Activated CD4-positive, alpha-beta T cell treated with anti-CD3 and anti-CD28 coated beads for 36 hours (primary cell): ENCODE results near the gene OLIG1. TPM values are rescaled to one million over a fixed set of nuclear protein-coding genes. Genes with fewer than 3 reads are reported as not detected.

Experiments used
- ATAC-seq: fragments of 200-7000 bp; cut with Tn5 transposase; one replicate; pipeline ENCODE4 v1.10.0; 2021; ENCODE audit warnings: mild to moderate bottlenecking, moderate library complexity
- CTCF ChIA-PET: fragments of 350-600 bp; sonication (Branson Sonifier 250); formaldehyde crosslinking; loops from one replicate; lab custom pipeline; 2021; ENCODE audit warnings: antibody characterized with exemption; lab: Charles Lee
- POLR2A ChIA-PET: fragments of 350-600 bp; sonication (Branson Sonifier 250); formaldehyde crosslinking; loops from one replicate; lab custom pipeline; 2021; ENCODE audit warnings: antibody characterized with exemption, inconsistent platforms; lab: Charles Lee
- DNase-seq: peaks from one replicate; pipeline ENCODE4 v3.0.0-alpha.2; 2020
- H3K27ac Mint-ChIP-seq: one replicate; pipeline ENCODE4 v1.8.0; 2021; ENCODE audit warnings: mixed read lengths
- H3K27me3 Mint-ChIP-seq: one replicate; pipeline ENCODE4 v1.8.0; 2021; ENCODE audit warnings: mixed read lengths
- H3K36me3 Mint-ChIP-seq: one replicate; pipeline ENCODE4 v1.8.0; 2021; ENCODE audit warnings: low read depth, mixed read lengths
- H3K4me1 Mint-ChIP-seq: one replicate; pipeline ENCODE4 v1.8.0; 2021; ENCODE audit warnings: mixed read lengths
- H3K4me3 Mint-ChIP-seq: one replicate; pipeline ENCODE4 v1.8.0; 2021; ENCODE audit warnings: mild to moderate bottlenecking, moderate library complexity, mixed read lengths
- H3K9me3 Mint-ChIP-seq: one replicate; pipeline ENCODE4 v1.8.0; 2021; ENCODE audit warnings: low read depth, mixed read lengths
- intact Hi-C, 2 experiments: fragments of 100-400 bp; cut with DNase I in 1 of 2; cut with micrococcal nuclease in 1 of 2; formaldehyde crosslinking; loops; one replicate each; pipeline versions ENCODE4 v1.14.2 to v1.15.1; 2022 to 2024; cut with DNase I, micrococcal nuclease
- total RNA-seq, 2 experiments: library from RNA; stranded (reverse); gene quantifications; one replicate each; pipeline ENCODE4 v1.2.3, GENCODE V29; 2021

OLIG1 gene
- total RNA-seq, 2 experiments from 2014 or later: not detected

- DNase-seq: no peak
- ChIA-PET POLR2A (no interaction called here), CTCF (interaction anchor here (0.6 kb wide), 1 partner anchor 166 kb away, joined by 3 read pairs; no protein-coding TSS in a partner anchor)
- H3K4me1 Mint-ChIP-seq: peaks cover 22% of the 10 kb centered on the region
- no peak overlapping the region for H3K4me3 Mint-ChIP-seq
- H3K36me3 Mint-ChIP-seq: no peaks in the 10 kb centered on the region
- intact Hi-C loops: no loop called here
- H3K27ac Mint-ChIP-seq: no peak overlapping the region
- H3K9me3 Mint-ChIP-seq: no peaks in the 10 kb centered on the region
- ATAC-seq: no peak
- H3K27me3 Mint-ChIP-seq: peaks cover 53% of the 10 kb centered on the region
These were observed 38.6 kb upstream of the OLIG1 start for GRCh38 chr21:33031152-33031911.

DNA sequence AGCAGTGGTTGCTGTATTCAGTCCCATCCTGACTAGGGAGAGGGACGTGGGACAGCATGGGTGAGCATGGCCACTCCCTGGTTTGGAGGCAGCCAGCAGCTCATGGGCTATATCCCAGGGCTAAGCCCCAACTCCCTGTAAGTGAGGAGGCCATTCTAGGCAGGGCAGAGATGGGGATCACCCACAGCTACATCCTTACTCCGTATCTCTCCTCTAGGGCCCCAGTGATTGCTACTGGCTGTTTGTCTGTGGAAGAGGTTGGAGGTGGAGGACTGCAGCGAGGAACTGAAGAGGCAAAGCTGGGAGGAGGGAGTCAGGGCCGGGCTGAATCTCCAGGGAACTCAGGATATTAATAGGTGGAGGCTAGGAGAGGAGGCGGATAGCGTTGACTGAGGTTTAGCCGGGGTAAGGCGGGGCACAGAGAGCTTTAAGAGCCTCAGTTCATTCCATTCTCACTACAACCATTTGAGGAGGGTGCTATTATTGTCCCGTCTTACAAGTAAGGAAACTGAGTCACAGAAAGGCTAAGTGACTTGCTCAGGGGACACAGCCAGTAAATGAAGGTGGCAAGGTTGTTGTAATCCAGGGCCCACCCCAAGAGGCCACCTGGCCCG, 37.4 kb upstream of the OLIG1 start:
- no peak overlapping the region for H3K27ac Mint-ChIP-seq
- POLR2A ChIA-PET: no interaction called here
- H3K36me3 Mint-ChIP-seq: no peaks in the 10 kb centered on the region
- H3K27me3 Mint-ChIP-seq: peaks cover 48% of the 10 kb centered on the region
- H3K9me3 Mint-ChIP-seq: no peaks in the 10 kb centered on the region
- DNase-seq (no peak), ATAC-seq (no peak)
- peaks cover 21% of the 10 kb centered on the region for H3K4me1 Mint-ChIP-seq
- no peak overlapping the region for H3K4me3 Mint-ChIP-seq
- intact Hi-C loops: no loop called here
- CTCF ChIA-PET: no interaction called here

DNA sequence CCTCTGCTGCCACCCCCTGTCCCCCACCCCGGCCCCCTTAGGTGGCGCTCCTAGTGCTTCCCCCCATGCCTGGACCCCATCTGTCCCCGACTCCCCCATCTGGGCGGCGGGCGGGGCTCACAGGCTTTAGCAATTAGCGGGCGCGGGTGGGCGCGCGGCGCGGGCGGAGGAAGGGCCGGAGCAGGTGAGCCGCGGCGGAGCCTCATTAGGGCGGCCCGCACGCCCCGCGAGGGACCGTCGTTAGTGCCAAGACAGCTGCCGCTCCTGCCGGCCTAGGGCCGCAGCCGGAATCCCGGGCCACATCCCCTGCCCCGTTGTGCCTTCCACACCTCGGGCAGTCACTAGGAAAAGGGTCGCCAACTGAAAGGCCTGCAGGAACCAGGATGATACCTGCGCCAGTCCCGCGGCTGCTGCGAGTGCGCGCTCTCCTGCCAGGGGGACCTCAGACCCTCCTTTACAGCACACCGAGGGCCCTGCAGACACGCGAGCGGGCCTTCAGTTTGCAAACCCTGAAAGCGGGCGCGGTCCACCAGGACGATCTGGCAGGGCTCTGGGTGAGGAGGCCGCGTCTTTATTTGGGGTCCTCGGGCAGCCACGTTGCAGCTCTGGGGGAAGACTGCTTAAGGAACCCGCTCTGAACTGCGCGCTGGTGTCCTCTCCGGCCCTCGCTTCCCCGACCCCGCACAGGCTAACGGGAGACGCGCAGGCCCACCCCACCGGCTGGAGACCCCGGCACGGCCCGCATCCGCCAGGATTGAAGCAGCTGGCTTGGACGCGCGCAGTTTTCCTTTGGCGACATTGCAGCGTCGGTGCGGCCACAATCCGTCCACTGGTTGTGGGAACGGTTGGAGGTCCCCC, 36.6 kb upstream of the OLIG1 start:
- Mint-ChIP-seq H3K4me1 (peaks cover 19% of the 10 kb centered on the region), H3K27ac (no peak overlapping the region), H3K4me3 (no peak overlapping the region), H3K36me3 (no peaks in the 10 kb centered on the region), H3K9me3 (no peaks in the 10 kb centered on the region), H3K27me3 (peaks cover 46% of the 10 kb centered on the region)
- ChIA-PET CTCF (no interaction called here), POLR2A (no interaction called here)
- ATAC-seq: no peak
- no peak for DNase-seq
- intact Hi-C loops: no loop called here

DNA sequence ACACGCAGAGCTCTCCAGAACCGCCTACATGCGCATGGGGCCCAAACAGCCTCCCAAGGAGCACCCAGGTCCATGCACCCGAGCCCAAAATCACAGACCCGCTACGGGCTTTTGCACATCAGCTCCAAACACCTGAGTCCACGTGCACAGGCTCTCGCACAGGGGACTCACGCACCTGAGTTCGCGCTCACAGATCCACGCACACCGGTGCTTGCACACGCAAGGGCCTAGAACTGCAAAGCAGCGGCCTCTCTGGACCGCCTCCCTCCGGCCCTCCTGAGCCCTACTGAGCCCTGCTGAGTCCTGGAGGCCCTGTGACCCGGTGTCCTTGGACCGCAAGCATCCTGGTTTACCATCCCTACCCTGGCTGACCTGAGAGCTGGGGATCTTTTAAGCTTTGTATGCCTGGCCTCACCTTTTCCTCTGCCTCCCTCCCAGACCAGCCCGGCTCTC, 36.0 kb upstream of the OLIG1 start:
- Mint-ChIP-seq H3K9me3 (no peaks in the 10 kb centered on the region), H3K27me3 (peaks cover 42% of the 10 kb centered on the region), H3K27ac (no peak overlapping the region), H3K36me3 (no peaks in the 10 kb centered on the region), H3K4me3 (no peak overlapping the region), H3K4me1 (peaks cover 13% of the 10 kb centered on the region)
- ChIA-PET POLR2A (no interaction called here), CTCF (no interaction called here)
- no peak for ATAC-seq
- intact Hi-C loops: no loop called here
- DNase-seq: no peak

- no peaks in the 10 kb centered on the region for H3K9me3 Mint-ChIP-seq
- no peak overlapping the region for H3K27ac Mint-ChIP-seq
These were observed 34.8 kb upstream of the OLIG1 start for GRCh38 chr21:33035147-33035546.

GRCh38 chr21:33036430-33037162, 33.3 kb upstream of the OLIG1 start:
- ATAC-seq: peak; percentile 81
- H3K9me3 Mint-ChIP-seq: no peaks in the 10 kb centered on the region
- peaks cover 9% of the 10 kb centered on the region for H3K4me1 Mint-ChIP-seq
- peaks cover 27% of the 10 kb centered on the region for H3K27me3 Mint-ChIP-seq
- CTCF ChIA-PET: no interaction called here
- DNase-seq: peak; percentile 35
- no peaks in the 10 kb centered on the region for H3K36me3 Mint-ChIP-seq
- POLR2A ChIA-PET: no interaction called here
- H3K4me3 Mint-ChIP-seq: no peak overlapping the region
- H3K27ac Mint-ChIP-seq: no peak overlapping the region
- intact Hi-C loops: no loop called here

More at GRCh38 chr21:33035147-33035546, 34.8 kb upstream of the OLIG1 start:
- ChIA-PET CTCF (no interaction called here), POLR2A (no interaction called here)
- no peak overlapping the region for H3K4me3 Mint-ChIP-seq
- DNase-seq: no peak
- H3K36me3 Mint-ChIP-seq: no peaks in the 10 kb centered on the region
- no peak for ATAC-seq
- H3K27me3 Mint-ChIP-seq: peaks cover 31% of the 10 kb centered on the region
- peaks cover 9% of the 10 kb centered on the region for H3K4me1 Mint-ChIP-seq
- intact Hi-C loops: no loop called here

- peaks cover 21% of the 10 kb centered on the region for H3K27me3 Mint-ChIP-seq
- H3K36me3 Mint-ChIP-seq: no peaks in the 10 kb centered on the region
- ChIA-PET POLR2A (no interaction called here), CTCF (interaction anchor here (2.4 kb wide), 1 partner anchor 97 kb away, joined by 5 read pairs; no protein-coding TSS in a partner anchor)
- intact Hi-C loops: no loop called here
- H3K9me3 Mint-ChIP-seq: no peaks in the 10 kb centered on the region
- DNase-seq (no peak), ATAC-seq (no peak)
- H3K4me1 Mint-ChIP-seq: peaks cover 9% of the 10 kb centered on the region
- H3K27ac Mint-ChIP-seq: no peak overlapping the region
- no peak overlapping the region for H3K4me3 Mint-ChIP-seq
These were observed 32.4 kb upstream of the OLIG1 start for GRCh38 chr21:33037501-33037900.

DNA sequence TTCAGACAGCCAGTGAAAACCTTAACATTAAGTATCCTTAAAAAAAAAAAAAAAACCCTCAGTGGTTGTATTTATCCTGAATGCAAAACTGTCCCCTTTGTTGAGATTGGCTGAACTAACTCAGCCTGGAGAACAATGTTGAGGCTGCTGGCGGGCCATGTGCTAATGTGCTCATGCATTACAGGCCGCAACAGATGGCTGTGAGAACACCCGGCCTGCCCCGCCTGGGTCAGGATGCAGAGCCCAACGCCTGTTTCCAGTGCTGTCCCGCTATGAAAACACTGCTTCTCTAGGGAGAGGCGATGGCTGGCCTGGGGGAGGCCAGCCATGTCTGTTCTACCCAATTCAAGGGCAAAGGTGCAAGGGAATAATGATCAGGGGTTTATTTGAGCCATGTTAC, 30.4 kb upstream of the OLIG1 start:
- Mint-ChIP-seq H3K27ac (no peak overlapping the region), H3K4me1 (peaks cover 9% of the 10 kb centered on the region), H3K4me3 (no peak overlapping the region), H3K27me3 (peaks cover 20% of the 10 kb centered on the region), H3K36me3 (no peaks in the 10 kb centered on the region), H3K9me3 (no peaks in the 10 kb centered on the region)
- intact Hi-C loops: no loop called here
- ATAC-seq (no peak), DNase-seq (no peak)
- CTCF ChIA-PET: interaction anchor here (0.9 to 2.4 kb wide), 2 partner anchors 66 to 99 kb away, joined by 3 to 5 read pairs; no protein-coding TSS in a partner anchor
- POLR2A ChIA-PET: no interaction called here

DNA sequence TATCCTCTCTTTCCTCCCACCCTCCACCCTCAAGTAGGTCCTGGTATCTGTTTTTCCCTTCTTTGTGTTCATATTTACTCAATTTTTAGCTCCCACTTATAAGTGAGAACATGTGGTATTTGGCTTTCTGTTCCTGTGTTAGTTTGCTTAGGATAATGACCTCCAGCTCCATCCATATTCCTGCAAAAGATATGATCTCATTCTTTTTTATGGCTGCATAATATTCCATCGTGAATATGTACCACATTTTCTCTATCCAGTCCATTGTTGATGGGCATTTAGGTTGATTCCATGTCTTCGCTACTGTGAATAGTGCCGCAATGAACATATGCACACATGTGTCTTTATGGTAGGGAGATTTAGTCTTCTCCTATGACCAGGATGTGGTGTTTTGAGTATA, 29.7 kb upstream of the OLIG1 start:
- ChIA-PET CTCF (interaction anchor here (0.9 kb wide), 1 partner anchor 65 kb away, joined by 3 read pairs; no protein-coding TSS in a partner anchor), POLR2A (no interaction called here)
- DNase-seq: no peak
- Mint-ChIP-seq H3K9me3 (no peaks in the 10 kb centered on the region), H3K36me3 (no peaks in the 10 kb centered on the region), H3K4me3 (no peak overlapping the region), H3K27me3 (peaks cover 20% of the 10 kb centered on the region), H3K4me1 (peaks cover 9% of the 10 kb centered on the region), H3K27ac (no peak overlapping the region)
- intact Hi-C loops: no loop called here
- no peak for ATAC-seq

- no peak overlapping the region for H3K27ac Mint-ChIP-seq
- H3K27me3 Mint-ChIP-seq: peaks cover 26% of the 10 kb centered on the region
- no peaks in the 10 kb centered on the region for H3K9me3 Mint-ChIP-seq
- ATAC-seq (no peak), DNase-seq (no peak)
- H3K4me1 Mint-ChIP-seq: peaks cover 1% of the 10 kb centered on the region
- H3K4me3 Mint-ChIP-seq: no peak overlapping the region
- CTCF ChIA-PET: interaction anchor here (0.6 to 1.0 kb wide), 3 partner anchors 20 to 642 kb away, joined by 3 read pairs; no protein-coding TSS in a partner anchor
- H3K36me3 Mint-ChIP-seq: no peaks in the 10 kb centered on the region
- POLR2A ChIA-PET: no interaction called here
- intact Hi-C loops: no loop called here
These were observed 28.0 kb upstream of the OLIG1 start for GRCh38 chr21:33041981-33042380.

DNA sequence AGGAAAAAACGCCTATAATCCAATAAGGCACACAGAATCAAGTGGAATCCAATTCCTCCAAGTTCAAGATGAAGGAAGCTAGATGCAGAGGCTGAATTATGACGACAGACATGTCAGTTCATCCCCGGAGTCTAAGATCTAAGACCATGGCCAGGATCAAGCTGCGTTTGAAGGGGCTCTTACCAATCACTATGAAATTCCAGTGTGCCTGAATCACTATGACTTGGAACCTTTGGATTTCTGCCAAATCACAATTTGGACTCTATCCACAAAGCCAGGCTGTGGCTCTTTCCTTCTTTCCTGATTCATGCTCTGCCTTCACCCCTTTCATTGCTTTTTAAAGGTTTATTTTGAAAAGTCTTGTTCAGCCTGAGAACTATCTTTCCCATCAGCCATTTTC, 27.1 kb upstream of the OLIG1 start:
- Mint-ChIP-seq H3K27me3 (peaks cover 22% of the 10 kb centered on the region), H3K4me1 (no peaks in the 10 kb centered on the region), H3K9me3 (no peaks in the 10 kb centered on the region), H3K27ac (no peak overlapping the region), H3K4me3 (no peak overlapping the region), H3K36me3 (no peaks in the 10 kb centered on the region)
- CTCF ChIA-PET: no interaction called here
- no peak for ATAC-seq
- POLR2A ChIA-PET: no interaction called here
- intact Hi-C loops: no loop called here
- no peak for DNase-seq
